ENCODE measurements around the gene C2CD2.

Gene C2CD2

GRCh38 chr21:41881051-41881450 lies 72.8 kb downstream of the C2CD2 start:
- FAIRE-seq, result no peak

- no peak for FAIRE-seq
These were observed 73.7 kb downstream of the C2CD2 start for GRCh38 chr21:41880153-41880552.

DNA sequence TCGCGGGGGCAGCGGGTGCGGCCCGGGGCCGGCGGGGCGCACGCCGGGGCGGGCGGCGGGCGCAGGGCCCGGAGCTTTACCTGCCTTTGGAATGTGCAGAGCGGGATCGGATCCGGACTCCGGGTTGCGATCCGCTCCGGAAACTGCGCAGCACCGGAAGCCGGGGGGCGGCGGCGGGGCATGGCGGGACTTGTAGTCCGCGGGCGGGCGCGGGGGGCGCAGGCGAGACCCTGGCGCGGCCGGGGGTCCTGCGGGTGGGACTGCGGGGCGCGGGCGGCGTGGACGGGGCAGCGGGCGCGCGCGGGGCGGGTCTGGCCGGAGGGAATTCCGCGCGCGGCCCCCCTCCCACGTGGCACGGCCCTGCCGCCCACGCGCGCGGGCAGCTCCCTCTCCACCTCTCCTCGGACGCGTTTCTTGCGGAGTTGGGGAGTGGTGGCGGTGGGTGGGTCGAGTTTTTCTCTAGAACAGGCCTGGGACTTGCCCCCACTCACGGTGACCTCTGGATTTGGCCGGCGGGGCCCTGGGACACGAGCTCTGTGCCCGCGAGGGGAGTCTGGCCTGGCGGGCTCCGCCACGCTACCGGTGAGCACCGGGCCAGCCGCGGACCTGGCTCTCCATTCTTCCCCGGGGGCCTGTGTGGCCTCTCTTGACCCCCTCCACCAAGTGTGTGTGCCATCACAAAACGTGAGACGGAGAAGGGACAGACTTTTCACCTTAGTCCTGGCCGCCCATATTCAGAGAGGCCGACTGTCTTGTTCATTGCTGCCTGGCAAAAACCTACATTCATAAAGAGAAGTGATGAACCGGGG lies 74.4 kb downstream of the C2CD2 start, which contains the start of gene PRDM15:
TSS of gene PRDM15 (minus strand) at position 155 of the 809 bp plus-strand sequence. CDS start 18,981 bp downstream, outside the sequence.
- no peak for FAIRE-seq

DNA sequence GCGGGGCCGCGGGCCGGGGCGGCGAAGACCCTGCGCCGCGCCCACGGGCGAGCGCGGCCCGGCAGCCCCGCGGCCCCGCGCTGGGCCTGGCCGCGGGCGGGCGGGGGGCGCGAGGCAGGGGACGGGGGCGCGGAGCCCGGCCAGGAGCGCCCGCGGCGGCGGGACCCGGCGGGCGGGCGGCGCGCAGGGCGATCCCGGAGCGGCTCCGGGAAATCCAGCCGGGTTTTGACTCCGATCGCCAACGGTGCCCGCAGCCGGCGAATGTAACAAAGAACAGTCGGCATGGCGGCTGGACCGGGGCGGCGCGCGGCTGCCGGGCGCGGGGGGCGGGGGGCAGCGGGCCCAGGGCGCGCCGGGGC lies 75.0 kb downstream of the C2CD2 start:
- no peak for FAIRE-seq

GRCh38 chr21:41877901-41878830 lies 75.7 kb downstream of the C2CD2 start:
- FAIRE-seq, result no peak

GRCh38 chr21:41876928-41877652 lies 76.7 kb downstream of the C2CD2 start:
- FAIRE-seq, result no peak

GRCh38 chr21:41876396-41876795 lies 77.4 kb downstream of the C2CD2 start:
- no peak for FAIRE-seq

DNA sequence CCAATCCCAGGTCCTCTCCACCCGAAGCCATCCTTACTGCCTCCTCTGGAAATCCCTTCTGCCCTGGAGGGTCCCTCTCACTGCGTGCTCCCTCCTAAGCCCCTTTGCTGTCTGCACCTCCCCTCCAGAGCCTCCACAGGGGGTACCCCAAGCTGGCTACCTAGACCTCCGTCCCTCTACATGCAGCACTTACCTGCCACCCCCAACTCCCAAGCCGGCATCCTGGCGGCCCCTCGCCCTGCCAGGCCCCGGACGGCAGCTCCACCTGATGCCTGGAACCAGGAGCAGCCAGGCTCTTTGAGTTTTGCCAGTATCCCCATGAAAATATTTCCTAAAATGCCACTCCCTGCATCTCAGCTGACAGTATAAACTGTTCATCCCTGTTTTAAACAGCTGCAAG lies 78.7 kb downstream of the C2CD2 start:
- no peak for FAIRE-seq

- FAIRE-seq, result no peak
These were observed 79.2 kb downstream of the C2CD2 start for GRCh38 chr21:41874611-41875010.

DNA sequence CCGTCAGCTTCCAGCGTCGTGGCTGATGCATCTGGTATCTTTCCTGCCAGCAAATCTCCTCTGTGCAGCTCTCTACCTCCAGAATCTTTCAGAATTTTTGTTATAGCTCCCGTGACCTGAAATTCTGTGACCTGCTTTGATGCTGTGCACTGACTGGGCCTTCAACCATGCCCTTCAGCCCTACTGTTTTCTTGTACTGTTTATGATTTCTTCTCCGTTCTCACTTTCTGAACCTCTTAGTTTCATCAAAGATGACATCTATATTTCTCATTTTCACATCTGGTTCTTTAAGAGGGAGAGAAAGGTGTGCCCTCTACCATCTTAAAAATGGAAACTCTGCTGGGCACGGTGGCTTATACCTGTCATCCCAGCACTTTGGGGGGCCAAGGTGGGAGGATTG lies 80.4 kb downstream of the C2CD2 start:
- FAIRE-seq, result no peak

GRCh38 chr21:41873005-41873404 lies 80.8 kb downstream of the C2CD2 start:
- no peak for FAIRE-seq

DNA sequence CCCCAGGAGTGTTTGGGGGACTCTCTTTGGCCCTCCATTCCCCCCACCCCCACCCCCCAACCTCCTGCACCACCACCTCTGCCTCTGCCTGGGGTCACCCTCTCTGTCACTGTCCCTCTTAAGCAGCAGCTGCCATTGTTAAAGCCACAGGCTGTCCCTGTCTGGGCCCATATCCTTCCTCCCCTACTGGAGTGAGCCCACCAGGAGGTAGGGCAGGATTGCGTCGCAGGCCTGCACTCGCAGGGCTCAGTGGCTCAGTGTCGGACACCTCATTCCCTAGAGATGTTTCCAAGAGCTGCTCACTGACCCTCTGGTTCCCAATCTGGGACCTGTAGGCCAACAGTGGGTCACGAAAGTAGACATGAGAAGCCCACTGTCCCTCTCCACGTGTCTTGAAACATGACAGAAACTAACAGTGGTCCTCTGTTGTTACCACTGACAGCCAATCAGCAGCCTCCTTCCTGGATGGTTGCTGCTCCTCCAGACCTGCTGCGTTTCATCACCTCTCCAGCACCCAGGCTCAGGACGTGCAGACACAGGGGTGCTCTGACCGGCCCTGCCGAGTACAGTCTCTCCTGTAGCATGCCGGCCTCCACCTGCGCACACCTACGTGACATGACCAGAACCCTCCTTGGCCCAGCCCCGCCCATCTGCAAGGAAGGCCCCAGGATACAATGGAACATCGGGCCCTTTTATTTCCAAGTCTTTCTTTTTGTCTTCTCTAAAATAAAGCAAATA lies 82.4 kb downstream of the C2CD2 start:
- FAIRE-seq, result no peak

DNA sequence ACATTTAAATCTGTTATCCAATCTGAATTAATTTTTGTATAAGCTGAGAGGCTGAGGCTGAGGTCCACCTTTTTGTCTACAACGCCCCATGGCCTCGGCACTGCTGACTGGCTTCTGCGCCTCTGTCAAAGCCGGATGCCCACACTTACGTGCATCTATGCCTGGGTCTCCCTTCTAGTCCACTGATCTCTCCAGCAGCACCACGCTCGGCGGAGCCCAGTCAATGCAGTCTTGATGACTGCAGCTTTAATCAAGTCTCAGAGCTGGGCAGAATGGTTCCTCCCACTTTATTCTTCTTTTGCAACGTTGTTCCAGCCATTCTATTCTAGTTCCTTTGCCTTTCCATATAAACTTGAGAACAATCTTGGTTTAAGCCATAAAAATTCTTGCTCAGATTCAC lies 84.0 kb downstream of the C2CD2 start:
- FAIRE-seq, result no peak

- no peak for FAIRE-seq
These were observed 85.6 kb downstream of the C2CD2 start for GRCh38 chr21:41868062-41868710.

DNA sequence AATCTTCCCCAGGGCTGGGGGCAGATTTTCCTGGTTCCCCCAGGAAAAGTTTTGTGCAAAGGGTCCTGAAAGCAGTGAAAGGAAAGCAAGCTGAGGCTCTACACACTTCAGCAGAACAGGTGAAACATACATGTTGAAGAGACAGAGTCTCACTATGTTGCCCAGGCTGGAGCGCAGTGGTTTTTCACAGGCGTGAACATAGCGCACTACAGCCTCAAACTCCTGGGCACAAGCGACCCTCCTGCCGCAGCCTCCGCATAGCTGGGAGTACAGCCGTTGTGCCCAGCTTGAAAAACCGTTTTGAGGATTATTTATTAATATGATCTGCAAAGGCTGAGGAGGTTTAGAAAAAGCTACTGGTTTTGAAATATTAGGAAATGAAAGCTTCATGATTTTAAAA lies 86.5 kb downstream of the C2CD2 start:
- no peak for FAIRE-seq

- FAIRE-seq, result no peak
These were observed 87.5 kb downstream of the C2CD2 start for GRCh38 chr21:41866274-41866809.

DNA sequence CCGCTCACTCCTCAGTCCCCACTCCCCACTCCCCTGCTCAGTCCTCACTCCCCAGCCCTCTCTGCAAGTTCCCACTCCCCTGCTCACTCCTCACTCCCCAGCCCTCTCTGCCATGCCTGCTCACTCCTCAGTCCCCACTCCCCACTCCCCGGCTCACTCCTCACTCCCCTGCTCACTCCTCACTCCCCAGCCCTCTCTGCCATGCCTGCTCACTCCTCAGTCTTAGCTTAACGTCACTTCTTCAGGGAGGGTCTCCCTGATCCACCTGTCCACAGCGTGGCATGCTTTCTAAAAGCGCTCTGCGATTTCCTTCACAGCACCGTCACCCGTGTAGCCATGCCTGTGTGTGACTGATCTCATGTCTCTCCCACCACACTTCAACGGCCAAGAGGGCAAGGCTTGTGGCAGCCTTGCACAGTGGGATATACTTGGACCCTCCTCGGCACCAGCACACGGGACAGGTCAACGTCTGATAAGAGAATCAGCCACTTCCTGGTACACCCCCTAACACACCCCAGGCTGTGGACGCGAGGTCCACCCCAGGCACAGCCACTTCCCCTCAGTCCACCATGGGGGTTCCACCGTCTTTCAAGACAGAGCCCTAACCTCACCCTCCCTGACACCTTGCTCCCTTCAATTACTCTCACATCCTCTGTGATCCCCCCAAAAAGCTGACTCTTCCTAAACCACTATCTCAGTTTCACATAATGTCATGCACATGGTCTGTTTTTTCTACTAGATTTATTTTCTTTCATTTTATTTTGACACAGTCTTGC lies 88.6 kb downstream of the C2CD2 start:
- no peak for FAIRE-seq

DNA sequence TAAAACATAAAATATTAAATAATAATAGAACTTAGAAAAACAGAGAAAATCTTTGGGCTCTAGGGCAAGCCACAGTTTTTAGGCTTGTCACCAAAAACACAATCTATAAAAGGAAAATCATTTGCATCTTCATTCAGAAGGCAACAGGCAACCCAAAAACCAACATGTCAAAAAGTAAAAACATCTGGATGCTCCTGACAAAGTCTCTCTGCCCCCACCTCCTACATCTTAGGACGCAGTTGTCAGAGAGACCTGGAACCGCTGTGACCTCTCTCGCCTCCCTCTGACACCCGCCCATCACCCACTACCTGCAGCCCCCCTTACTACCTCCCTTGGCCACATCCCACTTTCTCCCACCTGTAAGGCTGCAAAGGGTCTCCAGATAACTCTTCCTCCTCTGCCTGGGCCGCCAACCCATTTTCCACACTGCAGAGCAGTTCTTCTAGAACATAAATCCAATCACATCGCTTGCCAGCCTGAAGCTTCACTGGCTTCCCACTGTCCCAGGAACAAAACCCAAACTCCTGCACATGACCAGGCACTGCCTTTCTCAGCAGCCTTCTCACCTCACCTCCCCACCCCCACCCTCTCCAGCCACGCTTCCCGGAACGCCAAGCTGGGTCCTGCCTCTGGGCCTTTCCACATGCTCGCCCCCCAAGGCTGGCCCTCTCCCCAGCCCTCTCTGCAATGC lies 89.4 kb downstream of the C2CD2 start:
- FAIRE-seq, result no peak

DNA sequence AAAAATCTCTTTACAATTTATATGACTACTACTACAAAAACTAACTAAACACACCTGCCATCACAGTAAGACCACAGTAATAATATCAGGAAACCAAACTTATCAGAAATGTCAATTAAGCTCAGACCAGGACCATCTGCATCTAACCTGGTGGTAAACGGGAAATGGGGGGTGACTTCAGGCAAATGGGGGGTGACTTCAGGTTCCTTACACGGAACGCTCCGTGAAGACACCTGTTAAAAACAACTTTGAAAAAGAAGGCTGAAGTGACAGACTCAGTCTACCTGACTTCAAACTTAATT lies 90.4 kb downstream of the C2CD2 start:
- no peak for FAIRE-seq

GRCh38 chr21:41861987-41862386 lies 91.8 kb downstream of the C2CD2 start:
- no peak for FAIRE-seq
